HPDE6-E6E7 (cell line): ENCODE data around the gene MAP2K7.
A peak's percentile ranks its signal among the peaks of the same experiment; 100 is the strongest.

Source experiments
- DNase-seq: peaks from one replicate; pipeline ENCODE4 v3.0.0; 2011; ENCODE audit warnings: missing footprints; ENCODE audit errors: extremely low spot score

The MAP2K7 gene

DNA sequence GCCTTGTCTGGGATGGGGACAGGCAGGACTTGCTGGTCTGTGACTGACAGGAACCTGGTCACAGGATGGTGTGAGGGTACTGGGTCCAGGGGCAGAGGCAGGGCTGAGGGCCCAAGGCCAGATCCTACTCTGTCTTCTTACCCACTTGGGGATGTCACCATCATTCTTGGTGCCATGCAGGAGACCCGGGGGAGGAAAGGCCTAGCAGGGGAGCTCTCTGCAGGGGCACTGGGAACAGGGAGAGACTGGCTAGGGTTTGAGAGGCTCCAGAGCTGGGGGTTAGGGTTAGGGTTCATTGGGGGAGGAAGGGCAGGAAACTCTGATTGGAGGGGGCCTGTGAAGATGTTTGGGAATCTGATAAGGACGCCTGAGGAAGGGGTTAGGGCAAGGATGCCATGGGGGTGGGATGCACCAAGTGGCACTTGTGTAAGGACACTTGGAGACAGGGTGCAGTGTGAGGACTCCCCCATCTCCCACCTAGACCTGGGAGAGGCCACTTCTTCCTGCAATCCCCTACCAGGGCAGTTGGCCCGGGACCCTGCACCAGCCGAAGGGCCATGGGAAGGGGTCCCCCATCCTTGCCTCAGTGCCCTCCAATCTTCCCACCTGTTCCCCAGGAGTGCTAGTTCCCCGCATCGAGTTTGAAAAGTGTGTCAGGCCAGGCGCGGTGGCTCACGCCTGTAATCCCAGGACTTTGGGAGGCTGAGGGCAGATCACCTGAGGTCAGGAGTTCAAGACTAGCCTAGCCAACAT is 36.4 kb upstream of the MAP2K7 start:
- no peak for DNase-seq

DNA sequence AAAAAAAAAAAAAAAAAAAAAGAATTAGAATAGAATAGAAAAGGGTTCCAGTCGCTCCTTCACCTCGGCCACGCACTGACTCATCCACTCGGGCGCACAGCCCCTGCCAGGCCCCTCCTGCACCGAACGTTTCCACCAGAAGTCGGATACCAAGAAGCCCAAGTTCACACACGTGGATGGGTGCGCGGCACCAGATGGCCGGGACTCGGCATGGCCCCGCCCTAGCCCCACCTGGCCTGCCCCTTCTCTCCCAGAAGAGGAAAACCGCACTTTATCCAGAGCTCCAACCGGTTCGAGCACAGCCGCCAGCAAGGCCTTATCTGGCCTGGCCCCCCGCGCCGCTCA is 35.4 kb upstream of the MAP2K7 start:
- DNase-seq = no peak

DNA sequence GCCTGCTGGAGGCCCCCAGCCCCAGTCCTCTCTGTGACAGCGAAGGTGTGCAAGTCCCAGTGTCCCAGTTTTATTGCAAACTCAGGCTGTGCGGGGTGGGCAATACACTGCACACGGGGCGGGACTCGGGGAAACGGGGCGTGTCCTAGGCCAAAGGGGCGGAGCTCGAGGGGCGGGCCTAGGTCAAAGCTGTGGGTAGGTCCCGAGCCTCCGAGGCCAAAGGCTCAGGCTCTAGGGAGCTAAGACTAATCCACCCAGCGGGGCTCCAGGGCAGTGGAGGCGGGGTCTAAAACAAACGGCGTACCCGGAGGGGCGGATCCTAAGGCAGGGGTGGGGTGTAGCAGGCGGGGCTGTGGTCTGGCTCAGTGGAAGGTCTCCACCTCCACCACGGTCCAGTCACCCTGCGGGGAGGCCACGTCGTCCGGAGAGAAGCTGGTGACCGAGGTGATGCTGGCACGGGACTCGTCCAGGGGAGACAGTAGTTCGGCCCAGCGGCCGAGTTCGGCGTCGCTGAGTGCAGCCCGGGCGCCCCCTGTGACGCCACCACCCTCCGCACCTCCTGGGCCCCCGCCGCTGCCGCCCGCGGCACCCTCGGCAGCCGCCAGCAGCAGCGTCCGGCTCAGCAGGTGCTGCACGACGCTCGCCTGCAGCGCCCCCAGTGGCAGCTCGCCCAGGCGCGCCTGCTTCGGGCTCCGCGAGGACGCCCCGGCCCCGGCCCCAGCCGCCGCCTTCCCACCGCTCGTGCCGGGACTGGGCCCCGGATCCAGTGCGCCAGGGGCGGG is 34.8 kb upstream of the MAP2K7 start:
- peak; percentile 81 for DNase-seq

DNA sequence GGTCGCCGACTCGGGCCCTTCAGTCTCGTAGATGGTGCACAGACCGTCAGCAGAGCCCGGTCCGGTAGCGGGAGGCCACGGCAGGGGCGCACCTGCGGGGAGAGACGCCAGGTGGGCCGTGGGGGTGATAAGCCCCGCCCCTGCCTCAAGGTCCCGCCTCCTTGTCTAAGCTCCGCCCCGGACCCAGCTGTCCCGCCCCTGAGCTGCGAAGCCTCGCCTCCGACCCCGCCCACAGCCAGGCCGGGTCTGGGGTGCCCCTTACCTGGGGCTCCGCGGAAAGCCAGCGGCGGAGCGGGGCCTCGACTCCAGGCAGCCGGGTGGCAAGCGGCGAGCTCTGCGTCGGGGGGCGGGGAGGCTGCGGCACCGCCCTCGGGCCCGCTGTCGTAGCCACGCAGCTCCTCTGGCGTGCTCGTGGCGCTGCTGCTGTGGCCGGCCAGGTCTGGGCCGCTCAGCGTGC is 34.2 kb upstream of the MAP2K7 start:
- no peak for DNase-seq

GRCh38 chr19:7869910-7870511 is 33.7 kb upstream of the MAP2K7 start:
- no peak for DNase-seq

- no peak for DNase-seq
Observed at GRCh38 chr19:7870571-7871436, 32.9 kb upstream of the MAP2K7 start.

GRCh38 chr19:7871437-7872305 is 32.0 kb upstream of the MAP2K7 start:
- peak; percentile 71 for DNase-seq

DNA sequence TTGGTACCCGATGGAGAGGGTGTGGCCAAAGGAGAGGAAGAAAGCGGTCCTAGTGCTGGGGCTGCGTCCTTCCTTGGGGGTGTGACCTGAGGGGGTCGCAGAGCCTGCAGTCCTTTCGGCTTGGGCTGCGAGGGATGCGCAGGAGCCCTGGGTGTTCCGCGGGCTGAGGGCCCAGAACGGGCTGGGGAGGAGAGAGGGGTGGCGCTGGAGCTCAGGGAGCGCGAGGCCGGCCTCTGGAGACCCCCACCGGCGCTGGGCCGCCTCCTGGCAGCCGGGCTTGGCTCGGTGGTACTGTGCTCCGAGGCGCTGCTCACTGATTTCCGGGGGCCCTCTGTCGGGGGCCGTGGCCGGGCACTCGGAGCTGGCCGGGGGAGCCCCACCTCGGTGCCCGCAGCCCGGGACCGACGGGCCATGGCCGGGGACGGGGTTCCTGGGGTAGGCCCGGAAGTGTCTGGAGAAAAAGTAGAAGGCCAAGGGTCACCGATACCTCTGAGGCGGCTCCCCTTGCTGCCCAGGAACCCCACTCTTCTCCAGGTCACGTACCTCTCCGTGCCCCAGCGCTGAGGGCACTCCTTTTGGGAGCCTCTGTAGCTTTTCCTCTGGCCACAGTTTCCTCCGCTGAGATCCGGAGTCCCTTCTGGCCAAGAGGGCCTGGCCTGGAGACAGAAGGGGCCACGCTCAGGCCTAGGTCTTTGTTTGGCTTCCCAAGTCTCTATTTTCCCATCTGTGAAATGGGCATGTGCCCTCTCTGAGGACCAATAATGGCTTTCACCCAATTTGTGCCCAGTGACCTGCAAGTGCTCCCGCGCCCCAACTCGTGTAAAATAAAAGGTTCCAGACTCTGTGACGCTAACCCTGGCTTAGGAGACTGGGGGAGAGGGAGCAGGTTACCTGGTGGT is 31.1 kb upstream of the MAP2K7 start:
- no peak for DNase-seq

GRCh38 chr19:7873304-7874075 is 30.2 kb upstream of the MAP2K7 start:
- no peak for DNase-seq

GRCh38 chr19:7874076-7874896 is 29.4 kb upstream of the MAP2K7 start, which contains the start of gene PRR36:
TSS of gene PRR36 (minus strand) at chr19:7874390. CDS start at chr19:7873689, 701 bp downstream.
- DNase-seq = no peak

- DNase-seq = no peak
Observed at GRCh38 chr19:7874897-7875273, 28.8 kb upstream of the MAP2K7 start.

GRCh38 chr19:7877249-7877836 is 26.3 kb upstream of the MAP2K7 start:
- no peak for DNase-seq

DNA sequence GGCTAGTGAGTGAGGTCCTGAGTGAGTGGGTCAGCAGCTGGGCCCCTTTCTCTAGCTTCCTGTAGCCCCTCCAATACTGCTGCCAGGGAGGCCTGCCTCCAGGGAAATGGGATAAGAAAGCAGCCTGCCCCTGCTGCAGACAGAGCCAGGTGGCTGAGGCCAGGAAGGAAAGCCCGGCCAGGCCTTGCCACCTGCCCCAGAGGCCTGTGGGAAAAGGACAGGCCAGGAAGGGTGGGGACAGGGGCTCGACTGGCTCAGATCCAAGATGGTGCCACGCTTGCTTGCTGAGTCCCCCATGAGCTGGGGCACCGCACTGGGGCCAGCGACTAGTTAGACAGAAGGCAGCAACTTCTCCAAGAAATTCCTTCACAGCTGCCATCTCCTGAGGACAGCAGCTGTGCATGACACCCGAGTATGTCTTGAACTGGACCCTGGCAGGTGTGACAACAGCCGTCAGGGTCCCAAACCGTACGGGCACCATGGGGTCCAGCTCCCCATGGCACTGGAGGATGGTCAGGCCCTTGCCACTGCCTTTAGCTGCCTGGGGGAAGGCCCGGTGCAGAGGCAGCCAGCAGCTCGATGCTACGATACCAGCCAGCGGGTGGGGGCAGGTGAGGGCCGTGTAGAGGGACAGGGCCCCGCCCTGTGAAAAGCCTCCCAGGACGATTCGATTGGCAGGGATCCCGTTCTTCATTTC is 24.4 kb upstream of the MAP2K7 start:
- no peak for DNase-seq

- DNase-seq = no peak
Observed at GRCh38 chr19:7879836-7880235, 23.8 kb upstream of the MAP2K7 start.

DNA sequence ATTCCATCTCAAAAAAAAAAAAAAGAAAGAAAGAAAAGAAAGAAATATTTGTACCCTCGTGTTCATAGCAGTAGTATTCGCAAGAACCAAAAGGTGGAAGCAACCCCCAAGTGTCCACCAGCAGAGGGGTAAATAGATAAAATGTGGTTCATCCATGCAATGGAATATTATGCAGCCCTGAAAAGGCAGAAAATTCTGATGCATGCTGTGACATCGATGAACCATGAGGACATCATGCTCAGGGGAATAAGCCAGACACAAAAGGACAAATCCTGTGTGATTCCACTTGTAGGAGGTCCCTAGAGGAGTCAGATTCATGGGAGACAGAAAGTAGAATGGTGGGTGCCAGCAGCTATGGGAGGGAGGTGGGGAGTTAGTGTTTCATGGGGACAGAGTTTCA is 21.8 kb upstream of the MAP2K7 start:
- no peak for DNase-seq

DNA sequence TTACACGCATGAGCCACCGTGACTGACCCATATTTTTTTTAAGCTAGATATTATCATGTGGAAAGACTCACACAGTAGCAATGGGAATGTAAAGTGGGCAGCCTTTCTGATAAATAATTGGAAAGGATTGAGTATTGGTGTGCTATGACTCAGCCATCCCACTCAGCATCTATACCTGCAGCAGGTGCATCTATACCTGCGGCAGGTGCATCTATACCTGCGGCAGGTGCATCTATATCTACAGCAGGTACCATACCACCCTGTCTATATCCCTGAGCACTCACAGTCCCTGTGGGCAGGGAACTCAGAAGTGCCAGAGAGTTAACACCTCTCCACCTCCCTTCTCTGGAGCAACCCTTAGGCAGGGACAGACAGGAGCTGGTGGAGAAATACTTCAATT is 20.6 kb upstream of the MAP2K7 start:
- no peak for DNase-seq
